GM21786 (cell line): ENCODE data around the gene PRKG2.

Experiments
- ATAC-seq: cut with Tn5 transposase; IDR thresholded peaks from one replicate; pipeline ENCODE4 v1.9.1; 2021; ENCODE audit not compliant: unreplicated experiment

PRKG2 gene

GRCh38 chr4:81042578-81043365 lies 172.2 kb downstream of the PRKG2 start:
- no peak for ATAC-seq

GRCh38 chr4:81040012-81040659 lies 174.9 kb downstream of the PRKG2 start:
- ATAC-seq = no peak

GRCh38 chr4:81039351-81039972 lies 175.6 kb downstream of the PRKG2 start:
- no peak for ATAC-seq

- no peak for ATAC-seq
Observed at GRCh38 chr4:81038636-81039350, 176.2 kb downstream of the PRKG2 start.
